Activated CD4-positive, alpha-beta T cell treated with anti-CD3 and anti-CD28 coated beads, Interleukin-2, amount 10 ng/mL, durations not matched to agents 7 days and 5 days (primary cell): ENCODE measurements around the gene CREB3L1. TPM values are rescaled to one million over a fixed set of nuclear protein-coding genes. Genes with fewer than 3 reads are reported as not detected.

Experiments used
- CTCF ChIA-PET: fragments of 350-600 bp; sonication (Branson Sonifier 250); formaldehyde crosslinking; loops from one replicate; lab custom pipeline; 2021; ENCODE audit warnings: antibody characterized with exemption; lab: Charles Lee
- POLR2A ChIA-PET: fragments of 350-600 bp; sonication (Branson Sonifier 250); formaldehyde crosslinking; loops from one replicate; lab custom pipeline; 2021; ENCODE audit warnings: antibody characterized with exemption; lab: Charles Lee
- DNase-seq: peaks from one replicate; pipeline ENCODE4 v3.0.0-alpha.2; 2020
- H3K27ac Mint-ChIP-seq: one replicate; pipeline ENCODE4 v1.8.0; 2021; ENCODE audit warnings: mild to moderate bottlenecking, moderate library complexity, mixed read lengths
- H3K27me3 Mint-ChIP-seq: one replicate; pipeline ENCODE4 v1.8.0; 2021; ENCODE audit warnings: mixed read lengths
- H3K36me3 Mint-ChIP-seq: one replicate; pipeline ENCODE4 v1.8.0; 2021; ENCODE audit warnings: low read depth, mixed read lengths
- H3K4me1 Mint-ChIP-seq: one replicate; pipeline ENCODE4 v1.8.0; 2021; ENCODE audit warnings: mixed read lengths
- H3K4me3 Mint-ChIP-seq: one replicate; pipeline ENCODE4 v1.8.0; 2021; ENCODE audit warnings: mild to moderate bottlenecking, moderate library complexity, mixed read lengths
- H3K9me3 Mint-ChIP-seq: one replicate; pipeline ENCODE4 v1.8.0; 2021; ENCODE audit warnings: mixed read lengths
- total RNA-seq, 2 experiments: library from RNA; stranded (reverse); gene quantifications; one replicate each; pipeline ENCODE4 v1.2.3, GENCODE V29; 2021

CREB3L1 gene
- total RNA-seq, 2 experiments from 2014 or later: not detected

DNA sequence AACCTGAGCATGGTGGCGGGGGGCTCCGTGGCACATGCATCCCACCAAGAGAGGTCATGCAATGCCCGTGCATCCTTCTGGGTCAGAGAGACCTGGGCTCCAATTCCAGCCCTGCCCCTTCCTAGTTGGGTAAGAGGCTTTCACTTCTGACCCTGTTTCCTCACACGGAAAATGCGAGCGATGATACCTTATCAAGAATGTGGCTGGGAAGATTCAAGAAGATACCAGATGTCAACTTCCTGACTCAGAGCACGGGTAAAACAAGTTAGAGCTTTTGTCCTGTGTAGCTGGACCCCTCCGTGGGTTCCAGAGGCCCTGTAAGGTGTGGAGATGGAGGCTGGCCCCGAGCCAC is 61.1 kb downstream of the CREB3L1 start:
- ChIA-PET POLR2A (no interaction called here), CTCF (interaction anchor here (1.4 to 4.6 kb wide), 2 partner anchors 9 to 14 kb away, joined by 4 to 29 read pairs; partner anchors contain the start of gene DGKZ)
- peaks cover 13% of the 10 kb centered on the region for H3K27me3 Mint-ChIP-seq
- H3K9me3 Mint-ChIP-seq: no peaks in the 10 kb centered on the region
- H3K36me3 Mint-ChIP-seq: no peaks in the 10 kb centered on the region
- no peak overlapping the region for H3K27ac Mint-ChIP-seq
- no peak for DNase-seq
- H3K4me1 Mint-ChIP-seq: peaks cover 70% of the 10 kb centered on the region
- no peak overlapping the region for H3K4me3 Mint-ChIP-seq

- Mint-ChIP-seq H3K4me3 (no peak overlapping the region), H3K4me1 (peaks cover 71% of the 10 kb centered on the region), H3K27ac (no peak overlapping the region), H3K36me3 (no peaks in the 10 kb centered on the region), H3K27me3 (peaks cover 9% of the 10 kb centered on the region), H3K9me3 (no peaks in the 10 kb centered on the region)
- POLR2A ChIA-PET: no interaction called here
- CTCF ChIA-PET: interaction anchor here (0.6 to 4.6 kb wide), 4 partner anchors 8 to 316 kb away, joined by 3 to 29 read pairs (median 4); partner anchors contain the start of gene DGKZ
- no peak for DNase-seq
Measured at GRCh38 chr11:46338988-46339666, 61.7 kb downstream of the CREB3L1 start.

DNA sequence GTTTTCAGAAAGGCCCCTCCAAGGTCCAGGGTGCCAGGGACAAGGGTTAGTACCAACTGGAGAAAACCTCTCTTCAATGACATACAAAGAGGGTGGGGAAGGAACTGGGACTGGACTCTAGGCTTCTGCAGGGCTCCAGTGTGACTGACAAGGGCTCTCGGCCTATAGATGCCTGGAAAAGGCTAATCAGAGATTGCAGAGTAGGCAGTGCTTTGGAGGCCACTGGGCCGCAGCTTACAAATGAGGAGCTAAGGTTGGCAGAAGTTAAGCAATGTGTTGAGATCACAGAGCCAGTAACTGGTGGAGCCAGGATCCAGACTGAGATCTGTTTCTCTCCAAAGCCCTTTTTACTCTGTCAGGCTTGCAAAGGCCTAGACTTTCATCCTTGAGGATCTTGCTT is 62.4 kb downstream of the CREB3L1 start:
- H3K9me3 Mint-ChIP-seq: no peaks in the 10 kb centered on the region
- CTCF ChIA-PET: interaction anchor here (0.6 to 4.6 kb wide), 6 partner anchors 9 to 315 kb away, joined by 3 to 29 read pairs (median 4); no protein-coding TSS in a partner anchor
- H3K27me3 Mint-ChIP-seq: peaks cover 2% of the 10 kb centered on the region
- H3K4me3 Mint-ChIP-seq: no peak overlapping the region
- no peaks in the 10 kb centered on the region for H3K36me3 Mint-ChIP-seq
- POLR2A ChIA-PET: no interaction called here
- H3K4me1 Mint-ChIP-seq: peaks cover 72% of the 10 kb centered on the region
- DNase-seq: no peak
- H3K27ac Mint-ChIP-seq: no peak overlapping the region

GRCh38 chr11:46341454-46341853 is 64.0 kb downstream of the CREB3L1 start:
- H3K27me3 Mint-ChIP-seq: peaks cover 2% of the 10 kb centered on the region
- ChIA-PET CTCF (interaction anchor here (1.4 to 4.6 kb wide), 4 partner anchors 7 to 37 kb away, joined by 3 to 29 read pairs (median 13); no protein-coding TSS in a partner anchor), POLR2A (interaction anchor here (0.6 kb wide), 1 partner anchor 1380 kb away, joined by 5 read pairs; no protein-coding TSS in a partner anchor)
- H3K4me3 Mint-ChIP-seq: no peak overlapping the region
- DNase-seq: no peak
- H3K4me1 Mint-ChIP-seq: peaks cover 78% of the 10 kb centered on the region
- H3K9me3 Mint-ChIP-seq: no peaks in the 10 kb centered on the region
- H3K27ac Mint-ChIP-seq: no peak overlapping the region
- H3K36me3 Mint-ChIP-seq: no peaks in the 10 kb centered on the region

- peaks cover 78% of the 10 kb centered on the region for H3K4me1 Mint-ChIP-seq
- ChIA-PET POLR2A (no interaction called here), CTCF (interaction anchor here (0.8 to 3.3 kb wide), 3 partner anchors 9 to 101 kb away, joined by 3 to 21 read pairs (median 5); no protein-coding TSS in a partner anchor)
- H3K9me3 Mint-ChIP-seq: no peaks in the 10 kb centered on the region
- H3K27me3 Mint-ChIP-seq: peaks cover 2% of the 10 kb centered on the region
- H3K36me3 Mint-ChIP-seq: no peaks in the 10 kb centered on the region
- DNase-seq: peak; percentile 52
- no peak overlapping the region for H3K4me3 Mint-ChIP-seq
- H3K27ac Mint-ChIP-seq: peak overlapping the region; percentile 47
Measured at GRCh38 chr11:46342239-46342638, 64.8 kb downstream of the CREB3L1 start.

GRCh38 chr11:46343520-46343919 is 66.1 kb downstream of the CREB3L1 start:
- CTCF ChIA-PET: interaction anchor here (0.6 to 16.1 kb wide), 11 partner anchors 9 to 826 kb away, joined by 3 to 280 read pairs (median 4); no protein-coding TSS in a partner anchor
- Mint-ChIP-seq H3K27me3 (peaks cover 2% of the 10 kb centered on the region), H3K9me3 (no peaks in the 10 kb centered on the region), H3K36me3 (peaks cover 7% of the 10 kb centered on the region), H3K4me1 (peaks cover 68% of the 10 kb centered on the region), H3K4me3 (no peak overlapping the region), H3K27ac (peak overlapping the region; percentile 60)
- no peak for DNase-seq
- POLR2A ChIA-PET: no interaction called here

DNA sequence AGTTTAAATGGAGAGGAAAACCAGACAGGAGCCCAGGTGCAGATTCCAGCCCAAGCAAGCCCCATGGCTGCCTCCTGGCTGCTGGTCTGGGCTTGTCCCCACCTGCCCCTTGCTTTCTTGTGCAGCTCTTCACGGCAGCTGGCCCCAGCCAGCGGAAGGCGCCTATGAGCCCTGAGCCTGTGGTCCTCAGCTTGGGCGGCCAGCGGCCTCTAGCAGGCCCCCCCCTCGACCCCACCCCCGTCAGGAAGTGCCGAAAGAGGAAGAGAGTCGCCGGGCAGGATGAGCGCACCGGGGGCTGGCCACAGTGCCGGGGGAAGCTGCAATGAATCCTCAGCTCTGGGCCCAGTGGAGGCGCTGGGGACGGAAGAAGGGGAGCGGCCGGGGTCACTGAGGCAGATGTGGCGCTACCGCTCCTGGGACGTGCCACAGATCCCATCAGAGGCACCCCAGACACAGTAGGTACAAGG is 67.7 kb downstream of the CREB3L1 start:
- peaks cover 73% of the 10 kb centered on the region for H3K4me1 Mint-ChIP-seq
- no peak for DNase-seq
- POLR2A ChIA-PET: no interaction called here
- peaks cover 2% of the 10 kb centered on the region for H3K27me3 Mint-ChIP-seq
- no peaks in the 10 kb centered on the region for H3K9me3 Mint-ChIP-seq
- H3K27ac Mint-ChIP-seq: peak overlapping the region; percentile 76
- peaks cover 23% of the 10 kb centered on the region for H3K36me3 Mint-ChIP-seq
- H3K4me3 Mint-ChIP-seq: peak overlapping the region; percentile 75
- CTCF ChIA-PET: interaction anchor here (1.0 to 16.1 kb wide), 7 partner anchors 10 to 108 kb away, joined by 3 to 280 read pairs (median 4); no protein-coding TSS in a partner anchor

- Mint-ChIP-seq H3K27me3 (peaks cover 2% of the 10 kb centered on the region), H3K9me3 (no peaks in the 10 kb centered on the region), H3K4me1 (peaks cover 80% of the 10 kb centered on the region), H3K4me3 (peak overlapping the region; percentile 75), H3K36me3 (peaks cover 29% of the 10 kb centered on the region), H3K27ac (peak overlapping the region; percentile 76)
- CTCF ChIA-PET: interaction anchor here (1.0 to 16.1 kb wide), 8 partner anchors 9 to 108 kb away, joined by 3 to 280 read pairs (median 4); no protein-coding TSS in a partner anchor
- POLR2A ChIA-PET: no interaction called here
- peak; percentile 54 for DNase-seq
Measured at GRCh38 chr11:46345881-46346484, 68.5 kb downstream of the CREB3L1 start.

- H3K4me3 Mint-ChIP-seq: peak within 1 kb of the TSS; percentile 85
- H3K27ac Mint-ChIP-seq: peak within 1 kb of the TSS; percentile 91
- peak; percentile 84 for DNase-seq
- H3K4me1 Mint-ChIP-seq: peaks cover 80% of the 10 kb centered on the region
- POLR2A ChIA-PET: no interaction called here
- H3K36me3 Mint-ChIP-seq: peaks cover 38% of the 10 kb centered on the region
- CTCF ChIA-PET: interaction anchor here (0.6 to 16.1 kb wide), 18 partner anchors 8 to 204 kb away, joined by 3 to 280 read pairs (median 4); no protein-coding TSS in a partner anchor
- no peaks in the 10 kb centered on the region for H3K9me3 Mint-ChIP-seq
- H3K27me3 Mint-ChIP-seq: peaks cover 2% of the 10 kb centered on the region
Measured at GRCh38 chr11:46346886-46347636, 69.6 kb downstream of the CREB3L1 start, which contains the start of gene DGKZ. TSS of gene DGKZ (plus strand) at chr11:46347463. CDS start at chr11:46347660, 197 bp downstream.

- H3K4me1 Mint-ChIP-seq: peaks cover 78% of the 10 kb centered on the region
- CTCF ChIA-PET: interaction anchor here (0.6 to 16.1 kb wide), 19 partner anchors 7 to 205 kb away, joined by 3 to 280 read pairs (median 4); no protein-coding TSS in a partner anchor
Measured at GRCh38 chr11:46347637-46348311, 70.3 kb downstream of the CREB3L1 start.

DNA sequence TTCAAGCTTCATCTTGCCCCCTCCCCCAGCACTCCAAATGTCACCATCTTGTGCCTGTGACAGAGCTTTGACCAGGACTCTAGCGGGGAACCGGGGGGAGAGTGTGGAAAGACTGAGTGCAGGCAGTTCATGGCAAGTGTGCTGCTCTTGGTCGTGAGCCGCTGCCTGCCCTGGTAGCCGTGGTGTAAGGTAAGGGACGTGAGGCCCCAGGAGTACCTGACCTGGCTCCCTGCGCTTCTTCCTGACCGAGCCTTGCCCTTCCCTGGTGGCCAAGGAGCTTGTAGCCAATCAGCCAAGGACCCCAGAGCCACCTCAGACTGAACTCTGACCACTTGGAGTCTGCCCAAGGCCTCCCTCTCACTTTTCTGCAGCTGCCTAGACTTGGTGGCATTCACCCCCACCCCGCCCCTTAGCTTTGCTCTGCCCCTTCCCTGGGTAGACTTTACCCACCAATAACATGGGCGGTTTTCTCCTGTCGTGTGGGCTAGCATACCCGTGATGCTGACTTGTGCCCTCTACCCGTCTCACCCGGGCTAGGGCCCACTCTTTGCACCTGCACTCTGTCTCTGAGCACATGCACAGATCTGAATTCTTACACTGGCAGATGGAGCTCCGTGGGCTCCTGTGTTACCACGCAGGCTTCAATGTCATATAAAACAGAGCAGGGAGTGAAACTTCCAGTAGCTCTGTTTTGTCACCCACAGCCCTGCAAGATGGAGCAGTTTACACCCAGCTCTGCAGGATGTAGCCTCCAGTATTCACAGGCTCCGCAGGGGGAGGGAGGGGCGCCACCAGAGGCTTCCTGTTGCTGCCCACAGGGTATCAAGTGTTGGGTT is 71.3 kb downstream of the CREB3L1 start:
- H3K4me3 Mint-ChIP-seq: peak overlapping the region; percentile 85
- H3K4me1 Mint-ChIP-seq: peaks cover 80% of the 10 kb centered on the region
- H3K27me3 Mint-ChIP-seq: no peaks in the 10 kb centered on the region
- peak; percentile 77 for DNase-seq
- CTCF ChIA-PET: interaction anchor here (0.6 to 16.1 kb wide), 6 partner anchors 8 to 221 kb away, joined by 3 to 280 read pairs (median 6); no protein-coding TSS in a partner anchor
- H3K9me3 Mint-ChIP-seq: no peaks in the 10 kb centered on the region
- peak overlapping the region; percentile 91 for H3K27ac Mint-ChIP-seq
- POLR2A ChIA-PET: interaction anchor here (0.5 kb wide), 2 partner anchors 17 to 1058 kb away, joined by 3 read pairs; no protein-coding TSS in a partner anchor
- peaks cover 45% of the 10 kb centered on the region for H3K36me3 Mint-ChIP-seq

More at GRCh38 chr11:46347637-46348311, 70.3 kb downstream of the CREB3L1 start:
- POLR2A ChIA-PET: no interaction called here
- DNase-seq: no peak
- Mint-ChIP-seq H3K27me3 (peaks cover 2% of the 10 kb centered on the region), H3K4me3 (peak overlapping the region; percentile 85), H3K36me3 (peaks cover 40% of the 10 kb centered on the region), H3K27ac (peak overlapping the region; percentile 91), H3K9me3 (no peaks in the 10 kb centered on the region)
